GOT3 (cell line): ENCODE results near the gene TNIP1.

Experiments
- DNase-seq: peaks from one replicate; lab custom pipeline; 2025; ENCODE audit warnings: mixed read lengths; lab: John Stamatoyannopoulos, UW

The TNIP1 gene

GRCh38 chr5:151039665-151040064 lies 41.2 kb downstream of the TNIP1 start:
- no peak for DNase-seq

- no peak for DNase-seq
Observed at GRCh38 chr5:151038801-151039238, 42.0 kb downstream of the TNIP1 start.

GRCh38 chr5:151038412-151038745 lies 42.5 kb downstream of the TNIP1 start:
- DNase-seq: no peak

- no peak for DNase-seq
Observed at GRCh38 chr5:151037561-151038411, 43.0 kb downstream of the TNIP1 start.

- DNase-seq: no peak
Observed at GRCh38 chr5:151036556-151036955, 44.3 kb downstream of the TNIP1 start.

GRCh38 chr5:151034422-151035379 lies 46.1 kb downstream of the TNIP1 start:
- no peak for DNase-seq

GRCh38 chr5:151033217-151033934 lies 47.5 kb downstream of the TNIP1 start:
- no peak for DNase-seq

GRCh38 chr5:151031554-151031953 lies 49.3 kb downstream of the TNIP1 start:
- DNase-seq: no peak

GRCh38 chr5:151030379-151030778 lies 50.5 kb downstream of the TNIP1 start:
- no peak for DNase-seq

GRCh38 chr5:151030056-151030336 lies 50.8 kb downstream of the TNIP1 start:
- no peak for DNase-seq

- no peak for DNase-seq
Observed at GRCh38 chr5:151029179-151030055, 51.4 kb downstream of the TNIP1 start.

GRCh38 chr5:151028717-151029116 lies 52.1 kb downstream of the TNIP1 start:
- no peak for DNase-seq

- DNase-seq: no peak
Observed at GRCh38 chr5:151027961-151028479, 52.8 kb downstream of the TNIP1 start.

- DNase-seq: no peak
Observed at GRCh38 chr5:151026679-151027078, 54.2 kb downstream of the TNIP1 start.

GRCh38 chr5:151026088-151026487 lies 54.7 kb downstream of the TNIP1 start:
- DNase-seq: no peak

- no peak for DNase-seq
Observed at GRCh38 chr5:151025250-151025606, 55.6 kb downstream of the TNIP1 start.

GRCh38 chr5:151024440-151025249 lies 56.2 kb downstream of the TNIP1 start:
- no peak for DNase-seq

- DNase-seq: no peak
Observed at GRCh38 chr5:151023651-151024050, 57.2 kb downstream of the TNIP1 start.

- no peak for DNase-seq
Observed at GRCh38 chr5:151023047-151023615, 57.7 kb downstream of the TNIP1 start.

GRCh38 chr5:151022511-151023018 lies 58.3 kb downstream of the TNIP1 start:
- DNase-seq: no peak
